CD8-positive, alpha-beta memory T cell (primary cell): ENCODE measurements around the gene CDKN1A. TPM values are rescaled to one million over a fixed set of nuclear protein-coding genes. Genes with fewer than 3 reads are reported as not detected.

Experiments
- CTCF ChIA-PET: fragments of 350-600 bp; sonication (Branson Sonifier 250); formaldehyde crosslinking; loops from one replicate; lab custom pipeline; 2021; ENCODE audit warnings: antibody characterized with exemption; lab: Charles Lee
- POLR2A ChIA-PET: fragments of 350-600 bp; sonication (Branson Sonifier 250); formaldehyde crosslinking; loops from one replicate; lab custom pipeline; 2021; ENCODE audit warnings: antibody characterized with exemption; lab: Charles Lee
- DNase-seq, 5 donors: peaks; one replicate each; pipeline versions ENCODE4 v3.0.0 to v3.0.0-alpha.2; 2020 to 2022; ENCODE audit warnings: mixed read lengths in 1 of 5
- H3K27ac ChIP-seq: one replicate; pipeline ENCODE4 v1.7.0; 2013; ENCODE audit warnings: low read depth, mild to moderate bottlenecking, low read length, moderate library complexity
- H3K27me3 ChIP-seq: 2 replicates; pipeline ENCODE4 v1.7.0; 2013; ENCODE audit warnings: low read length, mild to moderate bottlenecking; ENCODE audit not compliant: insufficient read depth, poor library complexity, severe bottlenecking
- H3K36me3 ChIP-seq: 2 replicates; pipeline ENCODE4 v1.7.0; 2013; ENCODE audit warnings: mild to moderate bottlenecking, low read length, moderate library complexity; ENCODE audit not compliant: insufficient read depth
- H3K4me1 ChIP-seq: 2 replicates; pipeline ENCODE4 v1.7.0; 2013; ENCODE audit warnings: mild to moderate bottlenecking, low read length, moderate library complexity; ENCODE audit not compliant: insufficient read depth
- H3K4me3 ChIP-seq: 2 replicates; pipeline ENCODE4 v1.7.0; 2013; ENCODE audit warnings: mild to moderate bottlenecking, low read length
- H3K9me3 ChIP-seq: 2 replicates; pipeline ENCODE4 v1.7.0; 2013; ENCODE audit warnings: mild to moderate bottlenecking, low read length
- H3K27ac Mint-ChIP-seq, 8 donors: one replicate each; pipeline ENCODE4 v1.8.0; 2020 to 2021; ENCODE audit warnings: mixed read lengths in 8 of 8, mild to moderate bottlenecking in 6 of 8, inconsistent platforms in 3 of 8, moderate library complexity in 3 of 8
- H3K27me3 Mint-ChIP-seq, 2 donors: one replicate each; pipeline ENCODE4 v1.8.0; 2020 to 2021; ENCODE audit warnings: mixed read lengths in 2 of 2, mild to moderate bottlenecking in 1 of 2, moderate library complexity in 1 of 2
- H3K36me3 Mint-ChIP-seq, 3 donors: one replicate each; pipeline ENCODE4 v1.8.0; 2020 to 2021; ENCODE audit warnings: mixed read lengths in 3 of 3, inconsistent platforms in 1 of 3, mild to moderate bottlenecking in 1 of 3
- H3K4me1 Mint-ChIP-seq, 3 donors: one replicate each; pipeline ENCODE4 v1.8.0; 2020 to 2021; ENCODE audit warnings: mixed read lengths in 3 of 3, inconsistent platforms in 1 of 3, mild to moderate bottlenecking in 1 of 3
- H3K4me3 Mint-ChIP-seq, 7 donors: one replicate each; pipeline ENCODE4 v1.8.0; 2020 to 2021; ENCODE audit warnings: mixed read lengths in 7 of 7, mild to moderate bottlenecking in 6 of 7, moderate library complexity in 4 of 7, inconsistent platforms in 2 of 7
- H3K9me3 Mint-ChIP-seq, 5 donors: one replicate each; pipeline ENCODE4 v1.8.0; 2020 to 2022; ENCODE audit warnings: mixed read lengths in 5 of 5, mild to moderate bottlenecking in 3 of 5, moderate library complexity in 2 of 5, inconsistent platforms in 1 of 5
- polyA plus RNA-seq: library from polyadenylated mRNA; unstranded; fragments of 300-500 nt; fragmentation: Illumina TruSeq; gene quantifications from one replicate; pipeline ENCODE4 v1.2.3, GENCODE V29; 2021
- total RNA-seq, 2 experiments: library from RNA; stranded (reverse); gene quantifications; one replicate each; pipeline ENCODE4 v1.2.3, GENCODE V29; 2021

Gene CDKN1A
- total and polyA plus RNA-seq, 3 experiments from 2014 or later, result 1.6 to 66.4 (median 64.7) TPM

DNA sequence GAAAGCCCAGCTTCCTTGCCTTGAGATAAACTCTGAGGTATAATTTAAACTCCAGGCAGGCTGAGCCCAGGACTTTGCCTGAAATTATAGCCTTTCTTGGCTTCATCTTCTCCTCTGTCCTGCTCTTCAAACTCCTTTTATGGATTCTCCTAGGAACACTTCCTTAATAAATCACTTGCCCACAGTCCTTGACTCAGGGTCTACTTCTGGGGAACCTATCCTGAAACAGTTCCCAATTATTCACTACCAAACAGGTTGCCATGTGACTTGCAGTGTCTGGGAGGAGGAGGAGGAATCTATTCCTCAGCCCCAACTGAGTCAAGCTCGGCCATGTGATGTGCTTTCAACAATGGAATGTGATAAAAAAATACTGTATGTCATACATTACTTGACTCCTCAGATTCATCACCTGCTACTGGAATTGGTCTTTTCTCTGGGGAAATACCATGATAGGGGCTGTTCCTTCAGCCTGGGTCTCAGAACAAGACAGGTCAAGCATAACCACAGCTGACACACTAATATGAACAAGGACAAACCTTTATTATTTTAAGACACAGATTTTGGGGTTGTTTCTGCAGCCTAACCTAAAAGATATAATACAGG lies 20.5 kb upstream of the CDKN1A start:
- Mint-ChIP-seq H3K36me3 (peaks cover 0 to 3% (median 0%) of the 10 kb centered on the region in 3 donors), H3K4me3 (no peak overlapping the region), H3K27ac (no peak overlapping the region), H3K4me1 (peaks cover 3 to 8% (median 6%) of the 10 kb centered on the region in 3 donors), H3K9me3 (no peaks in the 10 kb centered on the region), H3K27me3 (peaks cover 3 to 59% of the 10 kb centered on the region in 2 donors)
- Histone ChIP-seq H3K9me3 (no peaks in the 10 kb centered on the region), H3K4me3 (no peak overlapping the region), H3K27me3 (peaks cover 15% of the 10 kb centered on the region), H3K4me1 (peaks cover 7% of the 10 kb centered on the region), H3K36me3 (no peaks in the 10 kb centered on the region), H3K27ac (no peak overlapping the region)
- ChIA-PET POLR2A (interaction anchor here (1.3 kb wide), 1 partner anchor 12 kb away, joined by 3 read pairs; no protein-coding TSS in a partner anchor), CTCF (interaction anchor here (0.8 kb wide), 1 partner anchor 21 kb away, joined by 3 read pairs; no protein-coding TSS in a partner anchor)
- DNase-seq, result no peak

GRCh38 chr6:36659271-36659670 lies 19.2 kb upstream of the CDKN1A start:
- Mint-ChIP-seq H3K9me3 (no peaks in the 10 kb centered on the region), H3K4me1 (peaks cover 8 to 11% (median 10%) of the 10 kb centered on the region in 3 donors), H3K27ac (no peak overlapping the region), H3K27me3 (peaks cover 3 to 56% of the 10 kb centered on the region in 2 donors), H3K4me3 (no peak overlapping the region), H3K36me3 (peaks cover 0 to 3% (median 0%) of the 10 kb centered on the region in 3 donors)
- no peaks in the 10 kb centered on the region for H3K9me3 ChIP-seq
- H3K27me3 ChIP-seq, result peaks cover 15% of the 10 kb centered on the region
- no peak overlapping the region for H3K4me3 ChIP-seq
- H3K4me1 ChIP-seq, result peaks cover 11% of the 10 kb centered on the region
- ChIA-PET CTCF (no interaction called here), POLR2A (no interaction called here)
- no peak for DNase-seq
- H3K36me3 ChIP-seq, result no peaks in the 10 kb centered on the region
- no peak overlapping the region for H3K27ac ChIP-seq

GRCh38 chr6:36660771-36661471 lies 17.6 kb upstream of the CDKN1A start:
- H3K9me3 ChIP-seq, result no peaks in the 10 kb centered on the region
- Mint-ChIP-seq H3K27ac (no peak overlapping the region), H3K9me3 (no peaks in the 10 kb centered on the region), H3K27me3 (peaks cover 6 to 48% of the 10 kb centered on the region in 2 donors), H3K4me3 (no peak overlapping the region), H3K36me3 (peaks cover 0 to 3% (median 0%) of the 10 kb centered on the region in 3 donors), H3K4me1 (peaks cover 8 to 11% (median 10%) of the 10 kb centered on the region in 3 donors)
- no peak overlapping the region for H3K27ac ChIP-seq
- CTCF ChIA-PET, result no interaction called here
- peaks cover 11% of the 10 kb centered on the region for H3K4me1 ChIP-seq
- DNase-seq, result no peak
- POLR2A ChIA-PET, result no interaction called here
- H3K27me3 ChIP-seq, result peaks cover 11% of the 10 kb centered on the region
- H3K4me3 ChIP-seq, result no peak overlapping the region
- H3K36me3 ChIP-seq, result no peaks in the 10 kb centered on the region

GRCh38 chr6:36662380-36662779 lies 16.1 kb upstream of the CDKN1A start:
- no peaks in the 10 kb centered on the region for H3K9me3 Mint-ChIP-seq
- H3K36me3 Mint-ChIP-seq, result no peaks in the 10 kb centered on the region
- H3K27ac ChIP-seq, result no peak overlapping the region
- peaks cover 8 to 11% (median 10%) of the 10 kb centered on the region in 3 donors for H3K4me1 Mint-ChIP-seq
- no peaks in the 10 kb centered on the region for H3K9me3 ChIP-seq
- H3K4me1 ChIP-seq, result peaks cover 11% of the 10 kb centered on the region
- CTCF ChIA-PET, result interaction anchor here (0.9 kb wide), 1 partner anchor 21 kb away, joined by 3 read pairs; no protein-coding TSS in a partner anchor
- peaks cover 11% of the 10 kb centered on the region for H3K27me3 ChIP-seq
- POLR2A ChIA-PET, result no interaction called here
- no peak overlapping the region for H3K4me3 ChIP-seq
- H3K4me3 Mint-ChIP-seq, result no peak overlapping the region
- H3K36me3 ChIP-seq, result no peaks in the 10 kb centered on the region
- H3K27ac Mint-ChIP-seq, result no peak overlapping the region
- DNase-seq, result peak in 1 of 5 donors; percentile 34
- H3K27me3 Mint-ChIP-seq, result peaks cover 6 to 44% of the 10 kb centered on the region in 2 donors

DNA sequence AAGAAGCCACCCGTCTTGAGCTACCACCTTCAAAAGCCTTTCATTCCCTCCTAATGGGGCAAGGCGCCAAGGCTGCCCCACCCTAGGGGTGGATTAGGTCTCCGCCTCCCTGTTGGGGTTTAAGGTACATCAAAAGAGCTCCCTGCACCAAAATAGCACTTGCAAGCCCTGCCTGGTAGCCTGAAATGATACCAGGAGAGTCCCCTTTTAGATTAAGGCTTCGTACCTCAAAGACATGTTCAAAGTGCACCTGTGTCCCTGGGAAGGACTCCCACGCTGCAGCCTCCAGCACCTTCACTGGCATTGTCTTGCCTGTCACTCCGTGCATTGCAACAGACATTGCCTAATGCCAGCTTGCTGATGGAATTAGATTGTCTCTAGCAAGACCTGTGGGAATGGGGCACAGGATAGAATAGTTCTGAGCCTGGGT lies 15.7 kb upstream of the CDKN1A start:
- POLR2A ChIA-PET, result no interaction called here
- H3K9me3 Mint-ChIP-seq, result no peaks in the 10 kb centered on the region

DNA sequence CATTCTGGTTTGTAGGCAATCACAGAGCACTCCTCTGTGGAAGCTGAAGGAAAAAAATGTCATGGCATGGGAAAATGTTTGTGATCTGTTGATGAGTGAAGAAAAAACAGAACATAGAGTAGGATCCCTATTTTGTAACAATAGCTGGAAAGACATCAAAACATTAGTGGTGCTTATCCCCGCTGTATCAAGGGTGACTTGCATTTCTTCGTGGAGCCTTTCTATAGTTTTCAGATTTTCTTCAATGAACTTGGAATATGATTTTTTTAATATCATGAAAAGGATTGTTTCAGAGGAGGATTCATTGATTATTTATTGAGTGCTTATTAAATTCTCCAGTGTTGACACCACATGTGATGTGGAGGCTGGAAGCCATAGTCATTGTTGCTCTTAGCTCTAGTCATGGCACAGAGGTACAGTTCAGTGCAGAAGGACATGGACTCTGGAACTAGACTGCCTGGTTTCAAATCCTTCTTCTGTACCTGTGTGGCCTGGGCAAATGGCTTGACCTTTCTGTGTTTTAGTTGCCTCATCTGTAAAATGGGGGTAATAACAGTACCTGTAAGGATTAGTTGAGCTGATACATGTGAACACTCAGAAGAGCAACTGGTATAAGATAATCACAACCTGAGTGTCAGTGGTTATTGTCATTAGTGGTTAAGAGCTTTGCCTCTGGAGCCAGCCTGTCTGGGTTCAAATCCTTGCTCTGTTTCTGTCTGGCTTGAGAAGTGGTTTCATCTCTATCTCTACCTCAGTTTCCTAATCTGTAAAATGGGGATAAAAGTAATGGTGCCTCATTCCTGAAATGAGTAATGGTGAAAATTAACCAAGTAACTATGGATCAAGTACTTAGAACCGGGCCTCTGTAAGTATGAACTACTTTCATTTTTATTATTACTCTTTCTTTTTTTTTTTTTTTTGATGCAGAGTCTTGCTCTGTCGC lies 14.7 kb upstream of the CDKN1A start:
- CTCF ChIA-PET, result interaction anchor here (1.5 kb wide), 1 partner anchor 10 kb away, joined by 4 read pairs; no protein-coding TSS in a partner anchor
- no peak for DNase-seq
- Histone ChIP-seq H3K4me1 (peaks cover 11% of the 10 kb centered on the region), H3K27me3 (peaks cover 11% of the 10 kb centered on the region), H3K36me3 (no peaks in the 10 kb centered on the region), H3K27ac (no peak overlapping the region), H3K4me3 (no peak overlapping the region), H3K9me3 (no peaks in the 10 kb centered on the region)
- no peaks in the 10 kb centered on the region for H3K9me3 Mint-ChIP-seq
- H3K4me1 Mint-ChIP-seq, result peaks cover 8 to 11% (median 10%) of the 10 kb centered on the region in 3 donors
- peaks cover 9 to 33% of the 10 kb centered on the region in 2 donors for H3K27me3 Mint-ChIP-seq
- H3K4me3 Mint-ChIP-seq, result no peak overlapping the region
- no peak overlapping the region for H3K27ac Mint-ChIP-seq
- no peaks in the 10 kb centered on the region for H3K36me3 Mint-ChIP-seq
- POLR2A ChIA-PET, result no interaction called here

More for the DNA sequence above, 15.7 kb upstream of the CDKN1A start:
- H3K36me3 ChIP-seq, result no peaks in the 10 kb centered on the region
- H3K27me3 Mint-ChIP-seq, result peaks cover 6 to 40% of the 10 kb centered on the region in 2 donors
- peak in 1 of 5 donors; percentile 26 for DNase-seq
- no peak overlapping the region for H3K27ac Mint-ChIP-seq
- peaks cover 8 to 11% (median 10%) of the 10 kb centered on the region in 3 donors for H3K4me1 Mint-ChIP-seq
- H3K4me3 Mint-ChIP-seq, result no peak overlapping the region
- H3K27ac ChIP-seq, result no peak overlapping the region
- H3K4me3 ChIP-seq, result no peak overlapping the region
- CTCF ChIA-PET, result interaction anchor here (0.9 to 1.5 kb wide), 2 partner anchors 9 to 20 kb away, joined by 3 to 4 read pairs; no protein-coding TSS in a partner anchor
- H3K27me3 ChIP-seq, result peaks cover 11% of the 10 kb centered on the region
- H3K36me3 Mint-ChIP-seq, result no peaks in the 10 kb centered on the region
- no peaks in the 10 kb centered on the region for H3K9me3 ChIP-seq
- H3K4me1 ChIP-seq, result peaks cover 11% of the 10 kb centered on the region

DNA sequence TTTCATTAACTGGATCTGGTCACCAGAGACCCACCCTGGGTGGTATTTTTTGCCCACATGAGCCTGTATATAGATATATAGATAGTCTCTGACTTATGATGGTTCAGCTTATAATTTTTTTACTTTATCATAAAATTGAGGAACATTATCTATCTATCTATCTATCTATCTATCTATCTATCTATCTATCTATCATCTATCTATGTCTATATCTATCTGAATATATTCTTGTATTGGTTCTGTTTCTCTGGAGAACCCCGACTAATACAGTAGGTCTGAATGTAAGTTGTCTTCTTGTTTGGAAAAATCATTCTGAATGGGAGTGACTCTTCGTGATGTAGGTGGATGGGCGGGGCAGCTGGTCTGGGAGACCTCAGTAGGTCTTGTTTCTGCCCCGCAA lies 13.3 kb upstream of the CDKN1A start:
- H3K4me1 Mint-ChIP-seq, result peaks cover 8 to 11% (median 10%) of the 10 kb centered on the region in 3 donors
- Histone ChIP-seq H3K36me3 (no peaks in the 10 kb centered on the region), H3K4me3 (no peak overlapping the region), H3K27me3 (peaks cover 4% of the 10 kb centered on the region), H3K9me3 (no peaks in the 10 kb centered on the region), H3K27ac (no peak overlapping the region), H3K4me1 (peaks cover 11% of the 10 kb centered on the region)
- H3K27me3 Mint-ChIP-seq, result peaks cover 6 to 20% of the 10 kb centered on the region in 2 donors
- CTCF ChIA-PET, result no interaction called here
- no peak overlapping the region for H3K27ac Mint-ChIP-seq
- POLR2A ChIA-PET, result no interaction called here
- no peaks in the 10 kb centered on the region for H3K36me3 Mint-ChIP-seq
- no peak for DNase-seq
- no peak overlapping the region for H3K4me3 Mint-ChIP-seq
- no peaks in the 10 kb centered on the region for H3K9me3 Mint-ChIP-seq
